CD4-positive, CD25-positive, alpha-beta regulatory T cell (primary cell): ENCODE data around the gene LEMD3. TPM values are rescaled to one million over a fixed set of nuclear protein-coding genes. Genes with fewer than 3 reads are reported as not detected.

Experiments
- ATAC-seq, 2 donors: fragments of 150-1000 bp; cut with Tn5 transposase; one replicate each; pipeline ENCODE4 v1.10.0; 2021; ENCODE audit warnings: low read depth in 2 of 2, moderate number of reproducible peaks in 2 of 2, moderate library complexity in 1 of 2
- DNase-seq, 3 donors: peaks; one replicate each; pipeline versions ENCODE4 v3.0.0 to v3.0.0-alpha.2; 2012 to 2022; ENCODE audit warnings: mixed read lengths in 1 of 3
- H3K27ac ChIP-seq: one replicate; pipeline ENCODE4 v1.7.0; 2013; ENCODE audit warnings: mild to moderate bottlenecking, low read length; ENCODE audit not compliant: insufficient read depth, poor library complexity, severe bottlenecking
- H3K27me3 ChIP-seq: one replicate; pipeline ENCODE4 v1.7.0; 2013; ENCODE audit warnings: low read length; ENCODE audit not compliant: control insufficient read depth, insufficient read depth
- H3K36me3 ChIP-seq: one replicate; pipeline ENCODE4 v1.7.0; 2013; ENCODE audit warnings: mild to moderate bottlenecking, low read length, moderate library complexity; ENCODE audit not compliant: control insufficient read depth, insufficient read depth
- H3K4me1 ChIP-seq: 2 replicates; pipeline ENCODE4 v1.7.0; 2013; ENCODE audit warnings: mild to moderate bottlenecking, low read length; ENCODE audit not compliant: insufficient read depth, control insufficient read depth, poor library complexity, severe bottlenecking
- H3K4me3 ChIP-seq: one replicate; pipeline ENCODE4 v1.7.0; 2013; ENCODE audit warnings: low read depth, mild to moderate bottlenecking, low read length, moderate library complexity
- H3K9me3 ChIP-seq, 2 experiments: 1 replicate in 1 of 2; 2 replicates in 1 of 2; pipeline ENCODE4 v1.7.0; 2013; ENCODE audit warnings: low read length in 2 of 2, mild to moderate bottlenecking in 1 of 2, moderate library complexity in 1 of 2; ENCODE audit not compliant: control insufficient read depth in 2 of 2
- H3K27ac Mint-ChIP-seq, 3 donors: one replicate each; pipeline ENCODE4 v1.8.0; 2020 to 2022; ENCODE audit warnings: mild to moderate bottlenecking in 3 of 3, mixed read lengths in 3 of 3, moderate library complexity in 2 of 3
- H3K27me3 Mint-ChIP-seq: one replicate; pipeline ENCODE4 v1.8.0; 2022; ENCODE audit warnings: mild to moderate bottlenecking, mixed read lengths
- H3K36me3 Mint-ChIP-seq: one replicate; pipeline ENCODE4 v1.8.0; 2020; ENCODE audit warnings: mixed read lengths
- H3K4me1 Mint-ChIP-seq, 4 donors: one replicate each; pipeline ENCODE4 v1.8.0; 2020 to 2022; ENCODE audit warnings: mixed read lengths in 4 of 4, mild to moderate bottlenecking in 1 of 4
- H3K4me3 Mint-ChIP-seq, 4 donors: one replicate each; pipeline ENCODE4 v1.8.0; 2020 to 2022; ENCODE audit warnings: mild to moderate bottlenecking in 4 of 4, mixed read lengths in 4 of 4, moderate library complexity in 3 of 4
- H3K9me3 Mint-ChIP-seq, 7 donors: one replicate each; pipeline ENCODE4 v1.8.0; 2020 to 2022; ENCODE audit warnings: mixed read lengths in 7 of 7, mild to moderate bottlenecking in 3 of 7, moderate library complexity in 2 of 7
- polyA plus RNA-seq, 4 donors: library from polyadenylated mRNA; unstranded; fragments of 300-500 nt; fragmentation: Illumina TruSeq; gene quantifications; one replicate each; pipeline ENCODE4 v1.2.3, GENCODE V29; 2021
- total RNA-seq: library from RNA; stranded (reverse); gene quantifications from one replicate; pipeline ENCODE4 v1.2.3, GENCODE V29; 2022

The LEMD3 gene
- total and polyA plus RNA-seq, 5 donors from 2014 or later, result 31.4 to 68.9 (median 37.4) TPM

DNA sequence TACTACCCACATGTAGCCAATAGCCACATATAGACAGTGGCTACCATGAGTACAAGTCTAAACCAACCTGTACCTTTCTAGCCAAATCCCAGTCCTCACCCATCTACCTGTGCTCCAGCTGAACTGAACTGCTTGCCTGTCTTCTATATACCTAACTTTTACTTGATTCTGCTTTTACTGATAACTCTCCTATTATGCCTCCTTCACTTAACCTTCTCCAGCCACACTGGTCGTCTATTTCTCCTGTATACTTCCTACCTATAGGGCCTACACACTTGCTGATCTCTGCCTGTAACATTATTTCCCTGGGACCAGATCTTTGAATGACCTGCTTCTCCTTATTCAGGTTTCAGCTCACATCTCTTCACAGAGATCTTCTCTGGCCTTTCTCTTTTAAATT, 83.1 kb downstream of the LEMD3 start:
- Histone ChIP-seq H3K9me3 (no peaks in the 10 kb centered on the region), H3K36me3 (no peaks in the 10 kb centered on the region), H3K4me1 (no peaks in the 10 kb centered on the region), H3K27ac (no peak overlapping the region), H3K27me3 (no peaks in the 10 kb centered on the region), H3K4me3 (no peak overlapping the region)
- H3K36me3 Mint-ChIP-seq, result peaks cover 13% of the 10 kb centered on the region
- DNase-seq (no peak), ATAC-seq (no peak)
- no peak overlapping the region for H3K27ac Mint-ChIP-seq
- peaks cover 5% of the 10 kb centered on the region for H3K27me3 Mint-ChIP-seq
- H3K9me3 Mint-ChIP-seq, result no peaks in the 10 kb centered on the region
- H3K4me3 Mint-ChIP-seq, result no peak overlapping the region
- peaks cover 0 to 8% (median 1%) of the 10 kb centered on the region in 4 donors for H3K4me1 Mint-ChIP-seq

DNA sequence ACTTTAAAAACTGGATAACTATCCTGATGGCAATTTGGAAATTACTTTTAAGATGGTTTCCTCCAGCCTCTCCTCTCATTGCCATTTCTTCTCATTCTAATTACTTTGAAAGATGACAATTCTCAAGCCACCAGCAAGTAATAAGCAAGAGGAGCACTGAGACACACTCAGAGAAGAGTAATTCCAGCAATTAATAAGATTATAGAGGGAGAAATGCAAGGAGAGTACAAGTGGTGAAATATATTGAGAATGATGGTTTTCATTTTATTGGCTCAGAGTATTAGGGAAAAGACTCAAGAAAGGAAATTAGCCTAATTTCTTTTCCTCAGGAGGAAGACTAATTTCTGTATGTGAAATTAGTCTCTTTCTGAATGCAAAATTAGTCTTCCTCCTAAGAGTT, 88.6 kb downstream of the LEMD3 start:
- DNase-seq, result no peak
- Mint-ChIP-seq H3K4me3 (no peak overlapping the region), H3K4me1 (peaks cover 0 to 1% (median 0%) of the 10 kb centered on the region in 4 donors), H3K9me3 (peaks cover 0 to 3% (median 0%) of the 10 kb centered on the region in 7 donors), H3K36me3 (no peaks in the 10 kb centered on the region), H3K27me3 (peaks cover 12% of the 10 kb centered on the region), H3K27ac (no peak overlapping the region)
- Histone ChIP-seq H3K9me3 (no peaks in the 10 kb centered on the region), H3K4me1 (no peaks in the 10 kb centered on the region), H3K4me3 (no peak overlapping the region), H3K27me3 (no peaks in the 10 kb centered on the region), H3K36me3 (no peaks in the 10 kb centered on the region), H3K27ac (no peak overlapping the region)
- no peak for ATAC-seq

GRCh38 chr12:65259501-65259900, 90.1 kb downstream of the LEMD3 start:
- Histone ChIP-seq H3K36me3 (no peaks in the 10 kb centered on the region), H3K27me3 (no peaks in the 10 kb centered on the region), H3K4me3 (no peak overlapping the region), H3K27ac (no peak overlapping the region), H3K4me1 (no peaks in the 10 kb centered on the region), H3K9me3 (no peaks in the 10 kb centered on the region)
- no peak overlapping the region for H3K27ac Mint-ChIP-seq
- ATAC-seq (no peak), DNase-seq (no peak)
- no peaks in the 10 kb centered on the region for H3K4me1 Mint-ChIP-seq
- peaks cover 0 to 3% (median 0%) of the 10 kb centered on the region in 7 donors for H3K9me3 Mint-ChIP-seq
- H3K4me3 Mint-ChIP-seq, result no peak overlapping the region
- no peaks in the 10 kb centered on the region for H3K36me3 Mint-ChIP-seq
- peaks cover 7% of the 10 kb centered on the region for H3K27me3 Mint-ChIP-seq

DNA sequence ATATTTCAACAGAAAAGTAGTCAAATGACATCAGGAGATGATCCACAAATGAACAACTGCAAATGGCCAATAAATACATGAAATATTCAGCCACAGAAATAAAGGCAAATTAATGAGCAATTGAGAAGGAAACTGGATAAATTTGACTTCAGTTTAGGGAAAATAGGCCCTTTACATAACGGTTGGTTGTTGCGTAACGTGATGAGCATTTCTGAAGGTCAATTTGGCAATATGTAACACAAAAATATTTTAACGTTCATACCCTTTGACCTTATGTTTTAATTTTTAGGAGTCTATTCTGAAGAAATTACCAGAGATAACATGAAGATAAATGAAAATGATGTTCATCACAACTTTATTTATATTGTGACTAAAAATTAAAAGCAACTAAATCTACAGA, 94.4 kb downstream of the LEMD3 start:
- H3K4me1 ChIP-seq, result no peaks in the 10 kb centered on the region
- H3K4me3 ChIP-seq, result no peak overlapping the region
- no peaks in the 10 kb centered on the region for H3K36me3 Mint-ChIP-seq
- peaks cover 13% of the 10 kb centered on the region for H3K27me3 ChIP-seq
- peaks cover 16% of the 10 kb centered on the region for H3K27me3 Mint-ChIP-seq
- H3K9me3 ChIP-seq, result no peaks in the 10 kb centered on the region
- no peak overlapping the region for H3K4me3 Mint-ChIP-seq
- no peak overlapping the region for H3K27ac ChIP-seq
- no peaks in the 10 kb centered on the region for H3K36me3 ChIP-seq
- H3K4me1 Mint-ChIP-seq, result no peaks in the 10 kb centered on the region
- H3K27ac Mint-ChIP-seq, result no peak overlapping the region
- DNase-seq (no peak), ATAC-seq (no peak)
- peaks cover 0 to 3% (median 0%) of the 10 kb centered on the region in 7 donors for H3K9me3 Mint-ChIP-seq

- Histone ChIP-seq H3K27ac (no peak overlapping the region), H3K36me3 (no peaks in the 10 kb centered on the region), H3K9me3 (no peaks in the 10 kb centered on the region), H3K27me3 (peaks cover 17% of the 10 kb centered on the region), H3K4me3 (no peak overlapping the region), H3K4me1 (no peaks in the 10 kb centered on the region)
- no peaks in the 10 kb centered on the region for H3K36me3 Mint-ChIP-seq
- H3K4me3 Mint-ChIP-seq, result no peak overlapping the region
- no peak overlapping the region for H3K27ac Mint-ChIP-seq
- H3K4me1 Mint-ChIP-seq, result no peaks in the 10 kb centered on the region
- ATAC-seq (no peak), DNase-seq (no peak)
- peaks cover 23% of the 10 kb centered on the region for H3K27me3 Mint-ChIP-seq
- H3K9me3 Mint-ChIP-seq, result peaks cover 0 to 3% (median 0%) of the 10 kb centered on the region in 7 donors
Observed at GRCh38 chr12:65266408-65266807, 97.0 kb downstream of the LEMD3 start.

- no peak overlapping the region for H3K27ac ChIP-seq
- no peaks in the 10 kb centered on the region for H3K9me3 ChIP-seq
- DNase-seq (no peak), ATAC-seq (no peak)
- H3K9me3 Mint-ChIP-seq, result peaks cover 0 to 3% (median 0%) of the 10 kb centered on the region in 7 donors
- H3K4me1 ChIP-seq, result no peaks in the 10 kb centered on the region
- H3K27me3 ChIP-seq, result peaks cover 33% of the 10 kb centered on the region
- H3K27ac Mint-ChIP-seq, result no peak overlapping the region
- H3K4me1 Mint-ChIP-seq, result no peaks in the 10 kb centered on the region
- no peaks in the 10 kb centered on the region for H3K36me3 Mint-ChIP-seq
- H3K4me3 Mint-ChIP-seq, result no peak overlapping the region
- H3K27me3 Mint-ChIP-seq, result peaks cover 37% of the 10 kb centered on the region
- H3K36me3 ChIP-seq, result no peaks in the 10 kb centered on the region
- no peak overlapping the region for H3K4me3 ChIP-seq
Observed at GRCh38 chr12:65269603-65270002, 100.2 kb downstream of the LEMD3 start.

DNA sequence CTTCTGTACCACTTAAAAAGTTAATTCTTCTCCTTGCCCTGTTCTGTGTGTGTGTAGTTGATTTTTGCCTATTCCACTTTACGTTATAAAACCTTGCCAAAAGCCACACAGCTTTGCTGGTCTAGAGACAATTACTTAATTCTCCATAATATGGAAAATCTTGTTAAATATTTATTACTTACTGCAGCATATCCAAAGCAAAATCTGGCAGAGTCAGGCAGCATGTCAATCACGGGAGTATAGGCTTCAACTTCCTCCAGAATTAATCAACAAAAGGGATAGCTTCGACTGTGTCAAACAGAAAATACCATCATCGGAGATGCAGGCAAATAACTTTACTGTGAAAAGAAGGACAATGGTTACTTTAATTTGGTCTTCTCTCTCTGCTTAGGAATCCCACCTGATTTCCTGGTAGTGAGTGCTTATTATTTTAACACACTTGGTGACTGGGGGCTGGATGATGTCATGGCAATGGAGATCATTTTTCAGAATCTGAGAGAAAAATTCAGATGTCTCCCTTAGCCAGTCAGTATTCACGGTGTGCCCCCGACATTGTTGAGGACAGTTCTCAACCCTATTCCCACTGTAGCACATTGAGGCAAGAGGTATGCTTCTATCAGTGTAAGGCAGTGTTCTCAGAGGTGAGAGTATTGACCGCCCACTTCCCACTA, 105.4 kb downstream of the LEMD3 start:
- ATAC-seq (no peak), DNase-seq (no peak)
- Mint-ChIP-seq H3K27me3 (peaks cover 55% of the 10 kb centered on the region), H3K4me1 (peaks cover 0 to 8% (median 4%) of the 10 kb centered on the region in 4 donors), H3K27ac (no peak overlapping the region), H3K4me3 (no peak overlapping the region), H3K36me3 (no peaks in the 10 kb centered on the region), H3K9me3 (peaks cover 0 to 6% (median 0%) of the 10 kb centered on the region in 7 donors)
- Histone ChIP-seq H3K27me3 (peaks cover 39% of the 10 kb centered on the region), H3K4me3 (no peak overlapping the region), H3K9me3 (no peaks in the 10 kb centered on the region), H3K4me1 (peaks cover 9% of the 10 kb centered on the region), H3K27ac (no peak overlapping the region), H3K36me3 (no peaks in the 10 kb centered on the region)

DNA sequence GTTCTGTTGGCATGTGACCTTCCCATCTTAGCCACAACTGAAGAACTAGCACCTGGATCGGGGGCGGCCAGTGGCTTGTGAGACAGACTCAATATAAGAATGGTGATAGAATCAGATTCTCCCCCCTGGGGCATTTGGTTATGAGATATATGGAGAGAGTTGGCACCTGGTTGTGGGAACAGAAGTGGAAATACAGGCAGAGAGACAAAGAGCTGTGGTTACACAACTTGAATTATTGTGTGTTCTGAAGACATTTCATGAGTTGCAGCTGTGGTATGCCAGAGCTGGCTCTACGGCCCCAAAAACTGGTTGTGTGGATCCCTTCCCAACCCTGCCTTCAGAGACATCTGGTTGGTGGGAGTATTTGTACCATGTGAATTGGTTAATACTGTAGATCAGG, 106.2 kb downstream of the LEMD3 start:
- H3K4me3 ChIP-seq, result no peak overlapping the region
- H3K9me3 Mint-ChIP-seq, result peaks cover 0 to 6% (median 0%) of the 10 kb centered on the region in 7 donors
- H3K4me3 Mint-ChIP-seq, result no peak overlapping the region

More for the DNA sequence above, 106.2 kb downstream of the LEMD3 start:
- ATAC-seq, result no peak
- Mint-ChIP-seq H3K27me3 (peaks cover 56% of the 10 kb centered on the region), H3K4me1 (peaks cover 0 to 10% (median 4%) of the 10 kb centered on the region in 4 donors), H3K36me3 (no peaks in the 10 kb centered on the region), H3K27ac (no peak overlapping the region)
- H3K27ac ChIP-seq, result no peak overlapping the region
- H3K27me3 ChIP-seq, result peaks cover 39% of the 10 kb centered on the region
- peaks cover 9% of the 10 kb centered on the region for H3K4me1 ChIP-seq
- DNase-seq, result no peak
- H3K36me3 ChIP-seq, result no peaks in the 10 kb centered on the region
- no peaks in the 10 kb centered on the region for H3K9me3 ChIP-seq
